GM18909 (cell line): ENCODE data around the gene KMT2D.

ENCODE experiments used
- ATAC-seq: cut with Tn5 transposase; IDR thresholded peaks from one replicate; pipeline ENCODE4 v1.9.1; 2021; ENCODE audit warnings: mild to moderate bottlenecking; ENCODE audit not compliant: unreplicated experiment, poor library complexity

Gene KMT2D

GRCh38 chr12:49022558-49023178 lies 37.9 kb downstream of the KMT2D start:
- no peak for ATAC-seq

DNA sequence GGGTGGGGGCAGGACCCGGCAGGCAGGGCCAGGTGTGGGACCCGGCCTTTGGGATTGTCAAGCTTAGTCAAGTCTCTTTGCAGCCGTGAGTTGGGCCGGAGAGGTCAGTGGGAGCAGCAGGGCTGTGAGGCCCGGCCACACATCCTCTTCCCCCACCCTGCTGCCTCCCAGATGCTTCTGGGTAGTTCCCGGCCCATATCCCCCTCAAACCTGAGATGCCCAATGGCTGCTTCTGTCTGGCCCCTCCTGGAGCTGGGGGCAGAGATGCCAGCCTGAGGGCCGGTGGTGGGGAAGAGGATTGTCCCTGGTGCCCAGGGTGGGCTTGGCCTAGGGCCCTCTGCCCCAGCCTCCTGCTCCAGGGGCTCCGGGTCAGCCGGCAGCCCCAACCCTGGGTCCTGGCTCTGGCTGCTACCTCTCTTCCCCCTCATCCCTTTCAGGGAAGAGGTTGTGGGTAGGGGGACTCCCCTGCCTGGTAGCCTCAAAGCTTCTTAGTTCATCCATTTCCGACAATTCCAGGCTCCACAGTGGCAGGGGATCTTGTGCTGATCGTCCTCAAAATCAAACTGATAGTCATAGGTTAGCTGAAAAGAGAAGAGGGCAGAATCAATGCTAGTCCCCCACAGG lies 39.2 kb downstream of the KMT2D start:
- ATAC-seq: no peak

GRCh38 chr12:49020441-49020840 lies 40.2 kb downstream of the KMT2D start:
- ATAC-seq: no peak

DNA sequence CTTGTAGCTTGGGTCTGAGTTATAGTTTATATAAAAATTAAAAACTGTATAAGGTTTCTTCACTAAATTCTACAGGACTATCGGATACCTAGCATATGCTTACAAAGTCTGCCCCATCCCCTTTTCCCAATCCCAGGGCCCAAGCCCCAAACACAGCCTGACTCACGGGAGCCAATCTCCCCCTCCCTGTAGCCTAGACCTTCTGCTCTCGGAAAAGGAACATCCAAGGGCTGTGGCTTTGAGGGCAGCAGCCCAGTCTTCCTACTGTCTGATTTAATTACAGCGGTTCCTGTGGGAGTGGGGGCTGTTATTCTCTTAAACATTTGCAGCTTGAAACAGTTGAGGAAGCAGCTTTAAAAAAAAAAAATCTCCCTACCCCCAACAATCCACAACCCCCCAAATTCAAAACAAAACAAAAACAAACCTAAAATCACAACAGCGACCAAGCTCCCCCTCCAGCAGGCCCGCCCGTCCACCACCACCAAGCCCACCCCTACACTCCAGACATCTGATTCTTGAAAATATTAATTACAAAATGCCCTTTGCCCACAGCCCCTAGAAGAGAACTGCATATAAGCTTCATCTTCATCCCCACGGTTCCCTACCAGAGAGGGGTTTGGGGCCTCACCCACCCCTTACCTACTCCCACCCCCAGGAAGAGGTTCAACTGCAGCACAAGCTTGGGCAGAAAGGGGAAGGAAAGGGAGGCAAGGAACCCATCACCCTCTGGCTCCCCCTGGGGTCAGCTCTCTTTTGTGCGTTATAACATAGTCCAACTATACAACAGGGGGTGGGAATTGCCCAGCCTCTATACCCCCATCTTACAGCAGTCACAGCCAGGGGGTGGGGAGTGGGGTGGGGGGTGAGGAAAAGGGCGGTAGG lies 40.9 kb downstream of the KMT2D start:
- no peak for ATAC-seq

GRCh38 chr12:49019120-49019430 lies 41.5 kb downstream of the KMT2D start:
- peak; percentile 20 for ATAC-seq

- peak; percentile 89 for ATAC-seq
Measured at GRCh38 chr12:49018261-49019119, 42.1 kb downstream of the KMT2D start, which contains the start of gene PRKAG1. Gene PRKAG1, minus strand, starts transcription at chr12:49018776. Its CDS starts 36 bp downstream, at chr12:49018740.

- peak; percentile 15 for ATAC-seq
Measured at GRCh38 chr12:49017891-49018260, 42.7 kb downstream of the KMT2D start.

DNA sequence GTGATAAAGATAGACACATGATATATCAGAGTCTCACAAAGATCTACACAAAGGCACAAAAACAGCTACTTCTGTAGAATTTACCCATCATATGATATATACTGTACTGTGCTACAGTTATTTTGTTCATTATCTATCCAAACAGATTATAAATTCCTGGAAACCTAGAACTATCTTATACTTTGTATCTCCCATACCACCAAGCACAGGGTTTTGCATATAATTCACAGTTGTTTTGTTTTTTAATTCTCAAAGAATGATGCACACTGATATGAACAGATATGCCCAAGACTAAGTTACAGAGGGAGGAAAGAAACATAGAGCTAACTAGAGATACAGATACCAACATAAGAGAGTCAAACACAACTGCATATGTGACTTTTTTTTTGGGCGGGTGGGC lies 45.4 kb downstream of the KMT2D start:
- ATAC-seq: no peak

- no peak for ATAC-seq
Measured at GRCh38 chr12:49014547-49014946, 46.0 kb downstream of the KMT2D start.

DNA sequence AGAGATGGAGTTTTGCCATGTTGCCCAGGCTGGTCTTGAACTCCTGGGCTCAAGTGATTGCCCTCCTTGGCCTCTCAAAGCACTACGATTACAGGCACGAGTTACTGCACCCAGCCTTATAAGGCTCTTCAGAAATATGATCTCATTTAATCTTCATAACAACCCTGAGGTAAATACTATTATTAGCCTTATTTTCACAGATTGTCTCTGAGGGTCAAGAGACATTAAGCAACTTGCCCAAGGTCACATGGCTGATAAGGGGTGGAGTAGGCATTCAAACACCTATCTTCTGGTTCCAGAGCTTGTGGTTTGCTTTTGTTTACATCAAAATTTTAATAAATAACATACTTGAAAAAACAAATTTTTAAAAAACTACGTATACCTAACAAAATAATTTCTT lies 47.2 kb downstream of the KMT2D start:
- no peak for ATAC-seq

DNA sequence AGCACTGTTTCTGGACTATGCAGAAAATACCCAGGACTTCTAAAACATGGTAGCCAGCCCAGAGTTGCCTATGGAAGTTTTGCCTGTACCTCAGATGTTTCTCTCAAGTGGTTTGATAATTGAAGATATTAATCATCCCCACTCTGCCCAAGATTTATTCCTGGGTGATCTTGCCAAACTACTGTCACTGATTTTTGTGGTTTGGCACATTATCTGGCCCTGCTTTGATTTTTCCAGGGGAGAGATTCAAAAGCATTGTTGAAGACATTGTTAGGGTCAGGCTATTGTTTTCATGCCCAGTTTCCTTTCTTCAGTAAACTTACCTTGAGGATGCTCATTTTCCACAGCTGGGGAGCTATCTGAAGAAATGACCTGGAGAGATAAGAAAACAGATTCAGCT lies 47.9 kb downstream of the KMT2D start:
- ATAC-seq: no peak
